Fibroblast of villous mesenchyme (primary cell): ENCODE measurements around the gene CPNE5. TPM values are rescaled to one million over a fixed set of nuclear protein-coding genes. Genes with fewer than 3 reads are reported as not detected.

ENCODE experiments used
- DNase-seq: peaks from one replicate; pipeline ENCODE4 v3.0.0-alpha.2; 2010; ENCODE audit warnings: low read depth
- H3K4me3 ChIP-seq: 2 replicates; pipeline ENCODE4 v1.5.1; 2011; ENCODE audit warnings: low read depth, mild to moderate bottlenecking, low read length
- CTCF ChIP-seq: IDR thresholded peaks from 2 replicates; pipeline ENCODE4 v1.5.1; 2012; ENCODE audit warnings: low read depth, mild to moderate bottlenecking, low read length; ENCODE audit not compliant: insufficient read depth
- total RNA-seq: library from RNA; depleted of rRNA; stranded (reverse); fragments of >200 nt; gene quantifications from 2 replicates; pipeline ENCODE4 v1.2.3, GENCODE V29; 2012

Gene CPNE5
- total RNA-seq, 1 donor, result under 0.01 TPM

GRCh38 chr6:36793296-36793912, 45.8 kb downstream of the CPNE5 start:
- DNase-seq, result no peak
- TF ChIP-seq CTCF, result no peak
- H3K4me3 ChIP-seq, result no peak overlapping the region

- no peak overlapping the region for H3K4me3 ChIP-seq
- no peak for DNase-seq
- TF ChIP-seq CTCF, result no peak
These were observed 47.6 kb downstream of the CPNE5 start for GRCh38 chr6:36791521-36792135.

- no peak for DNase-seq
- no peak overlapping the region for H3K4me3 ChIP-seq
- TF ChIP-seq CTCF, result no peak
These were observed 48.2 kb downstream of the CPNE5 start for GRCh38 chr6:36791085-36791484.

GRCh38 chr6:36788768-36789167, 50.5 kb downstream of the CPNE5 start:
- peak; percentile 25 for DNase-seq
- TF ChIP-seq CTCF, result no peak
- no peak overlapping the region for H3K4me3 ChIP-seq

- no peak for TF ChIP-seq CTCF
- no peak for DNase-seq
These were observed 51.1 kb downstream of the CPNE5 start for GRCh38 chr6:36788186-36788585.

GRCh38 chr6:36787210-36787609, 52.0 kb downstream of the CPNE5 start:
- DNase-seq, result no peak
- no peak for TF ChIP-seq CTCF
- no peak overlapping the region for H3K4me3 ChIP-seq

More at GRCh38 chr6:36788186-36788585, 51.1 kb downstream of the CPNE5 start:
- H3K4me3 ChIP-seq, result no peak overlapping the region
